ENCODE measurements around the gene B4GALT6.

- TF ChIP-seq CTCF (IDR thresholded peaks at IDR 0.05) (no peak), POLR2A (IDR thresholded peaks at IDR 0.05) (no peak)
Measured at GRCh38 chr18:31700990-31701389, 16.6 kb upstream of the B4GALT6 start.

Measured in uterus (tissue), 2 donors.